Embryonic facial prominence (tissue), 1 donor: ENCODE results near the gene CLDN24.

Experiments used
- DNase-seq: peaks from one replicate; pipeline ENCODE4 v3.0.0-alpha.2; 2016; ENCODE audit errors: extremely low spot score

CLDN24 gene

DNA sequence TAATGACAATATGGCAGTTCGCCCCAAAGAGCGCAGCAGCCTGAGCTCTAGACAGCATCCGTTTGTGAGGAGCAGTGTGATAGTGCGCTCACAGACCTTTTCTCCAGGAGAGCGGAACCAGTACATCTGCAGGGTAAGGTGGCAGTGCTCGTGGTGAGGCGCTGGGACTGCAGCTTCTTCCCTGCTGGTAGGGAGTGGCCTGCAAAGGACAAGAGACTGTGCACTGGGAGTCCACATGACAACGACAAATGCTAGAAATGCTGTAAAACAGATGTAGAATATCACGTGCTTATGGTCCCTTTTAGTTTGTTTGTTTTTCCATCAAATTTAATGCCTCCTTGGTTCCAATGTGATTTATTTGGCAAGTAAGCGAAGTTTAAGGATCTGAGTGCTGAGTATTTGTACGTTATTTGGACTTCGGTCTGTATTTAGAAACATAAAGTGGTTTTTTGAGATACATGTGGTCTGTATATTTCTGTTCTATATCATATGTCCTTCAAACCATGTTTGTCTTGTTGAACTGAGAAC, 37.9 kb downstream of the CLDN24 start:
- DNase-seq, result no peak

DNA sequence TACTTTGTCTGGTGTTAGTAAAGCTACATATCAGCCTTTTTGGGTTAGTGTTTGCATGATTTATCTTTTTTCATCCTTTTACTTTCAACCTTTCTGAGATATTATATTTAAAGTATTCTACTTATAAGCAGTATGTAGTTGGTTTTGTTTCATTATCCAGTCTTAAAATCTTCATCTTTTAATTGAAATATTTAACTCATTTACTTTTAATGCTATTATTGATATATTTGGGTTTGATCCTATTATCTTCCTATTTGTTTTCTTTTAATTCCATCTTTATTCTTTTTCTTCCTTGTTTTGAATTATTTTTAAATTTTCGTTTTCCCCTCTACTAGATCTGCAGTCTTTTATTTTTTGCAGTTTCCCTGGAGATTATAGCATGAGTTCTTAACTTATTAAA, 46.1 kb downstream of the CLDN24 start:
- DNase-seq, result no peak

DNA sequence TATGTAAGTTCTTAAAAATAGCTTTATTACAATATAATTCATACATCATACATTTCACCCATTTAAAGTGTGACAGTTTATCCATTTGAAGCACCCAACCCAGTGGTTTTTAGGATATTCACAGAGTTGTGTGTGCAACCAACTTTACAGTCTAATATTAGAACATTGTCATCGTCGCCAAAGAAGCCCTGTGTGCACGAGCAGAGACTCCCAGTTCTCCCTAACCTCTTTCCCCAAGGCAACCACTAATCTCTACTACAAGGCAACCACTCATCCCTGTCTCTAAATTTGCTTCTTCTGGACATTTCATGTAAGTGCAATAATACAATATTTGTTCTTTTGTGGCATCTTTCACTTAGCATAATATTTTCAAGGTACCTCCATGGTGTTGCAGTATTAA, 49.8 kb downstream of the CLDN24 start:
- no peak for DNase-seq
